ENCODE data around the gene FNDC5. TPM values are rescaled to one million over a fixed set of nuclear protein-coding genes. Genes with fewer than 3 reads are reported as not detected.
"Not testable (repeated sequence)": the region's sequence is repeated elsewhere in the genome, so short reads cannot be mapped to it uniquely, and the experiment has no call there.

FNDC5 gene
- total RNA-seq, 5 donors from 2014 or later (not counting 1 experiment from before 2014, with no cell fraction given): not detected

DNA sequence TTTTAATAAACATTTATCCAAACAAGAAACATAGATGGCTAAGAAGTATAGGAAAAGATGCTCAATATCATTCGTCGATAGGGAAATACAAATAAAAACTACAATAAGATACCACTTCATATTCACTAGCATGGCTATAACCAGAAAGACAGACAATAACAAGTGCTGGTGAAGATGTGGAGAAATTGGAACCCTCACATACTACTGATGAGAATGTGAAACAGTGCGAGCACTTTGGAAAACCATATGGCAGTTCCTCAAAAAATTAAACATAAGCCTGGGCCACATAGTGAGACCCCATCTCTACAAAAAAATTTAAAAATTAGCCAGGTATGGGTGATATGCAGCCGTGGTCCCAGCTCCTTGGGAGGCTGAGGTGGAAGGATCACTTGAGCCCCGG is 39.6 kb upstream of the FNDC5 start:
- no peaks in the 10 kb centered on the region for H3K36me3 ChIP-seq (ENCODE audit: control insufficient read depth in 2 of 2, extremely low read depth in 1 of 2, insufficient read depth in 1 of 2, low read length in 1 of 2)
- Mint-ChIP-seq H3K27ac (no peak overlapping the region), H3K36me3 (no peaks in the 10 kb centered on the region), H3K27me3 (no peaks in the 10 kb centered on the region), H3K4me1 (no peaks in the 10 kb centered on the region), H3K4me3 (no peak overlapping the region), H3K9me3 (no peaks in the 10 kb centered on the region)
- CTCF ChIA-PET: no interaction called here
- H3K4me1 ChIP-seq (ENCODE audit: control insufficient read depth in 1 of 2, extremely low read depth in 1 of 2, insufficient read depth in 2 of 2, low read length in 2 of 2): no peaks in the 10 kb centered on the region
- H3K27me3 ChIP-seq (replicated peaks in 1 of 2; ENCODE audit: control insufficient read depth in 2 of 2, extremely low read depth in 1 of 2, insufficient read depth in 2 of 2, low read length in 1 of 2): peaks cover 0 to 8% of the 10 kb centered on the region in 2 experiments
- ATAC-seq (replicated peaks in 1 of 4): no peak
- no CpG with 5 or more reads among the region's 5 CpGs for WGBS (ENCODE audit: insufficient coverage)
- H3K4me3 ChIP-seq (ENCODE audit: control insufficient read depth in 1 of 2, extremely low read depth in 1 of 2, low read length in 1 of 2): no peak overlapping the region
- H3K9me3 ChIP-seq: no peaks in the 10 kb centered on the region
- POLR2A ChIA-PET: no interaction called here
- no peak overlapping the region for H3K27ac ChIP-seq (ENCODE audit: low read length)
- DNase-seq: no peak

DNA sequence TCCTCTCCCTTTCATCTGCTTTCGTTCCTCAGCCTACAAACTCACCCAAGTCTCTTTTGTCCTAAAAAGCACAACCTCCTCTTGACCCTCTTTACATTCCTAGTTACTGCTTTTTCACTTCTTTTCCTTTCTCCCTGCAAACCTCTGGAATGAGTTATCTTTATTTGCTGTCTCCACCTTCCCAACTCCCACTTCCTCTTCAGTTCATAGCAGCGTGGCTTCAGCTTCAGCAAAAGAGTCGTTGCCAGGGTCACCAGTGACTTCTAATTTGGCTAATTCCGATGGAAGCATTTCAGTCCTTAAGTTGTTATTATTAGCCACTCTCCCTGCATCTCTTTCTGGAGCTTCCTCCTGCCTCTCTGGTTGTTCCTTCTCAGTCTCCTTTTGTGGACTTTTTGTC is 36.7 kb upstream of the FNDC5 start:
- Histone ChIP-seq H3K9me3 (no peaks in the 10 kb centered on the region), H3K36me3 (ENCODE audit: control insufficient read depth in 2 of 2, extremely low read depth in 1 of 2, insufficient read depth in 1 of 2, low read length in 1 of 2) (no peaks in the 10 kb centered on the region), H3K27me3 (replicated peaks in 1 of 2; ENCODE audit: control insufficient read depth in 2 of 2, extremely low read depth in 1 of 2, insufficient read depth in 2 of 2, low read length in 1 of 2) (peaks cover 3 to 16% of the 10 kb centered on the region in 2 experiments), H3K27ac (ENCODE audit: low read length) (no peak overlapping the region), H3K4me3 (ENCODE audit: control insufficient read depth in 1 of 2, extremely low read depth in 1 of 2, low read length in 1 of 2) (no peak overlapping the region), H3K4me1 (ENCODE audit: control insufficient read depth in 1 of 2, extremely low read depth in 1 of 2, insufficient read depth in 2 of 2, low read length in 2 of 2) (no peaks in the 10 kb centered on the region)
- no peak overlapping the region for H3K4me3 Mint-ChIP-seq
- H3K9me3 Mint-ChIP-seq: no peaks in the 10 kb centered on the region
- ChIA-PET POLR2A (no interaction called here), CTCF (no interaction called here)
- DNase-seq: no peak
- H3K27ac Mint-ChIP-seq: no peak overlapping the region
- H3K36me3 Mint-ChIP-seq: no peaks in the 10 kb centered on the region
- H3K4me1 Mint-ChIP-seq: peaks cover 0 to 3% (median 0%) of the 10 kb centered on the region in 3 donors
- WGBS (ENCODE audit: insufficient coverage): 49% methylated on average over 4 of the region's 4 CpGs
- H3K27me3 Mint-ChIP-seq: peaks cover 9 to 12% of the 10 kb centered on the region in 2 donors
- no peak for ATAC-seq (replicated peaks in 1 of 4)

DNA sequence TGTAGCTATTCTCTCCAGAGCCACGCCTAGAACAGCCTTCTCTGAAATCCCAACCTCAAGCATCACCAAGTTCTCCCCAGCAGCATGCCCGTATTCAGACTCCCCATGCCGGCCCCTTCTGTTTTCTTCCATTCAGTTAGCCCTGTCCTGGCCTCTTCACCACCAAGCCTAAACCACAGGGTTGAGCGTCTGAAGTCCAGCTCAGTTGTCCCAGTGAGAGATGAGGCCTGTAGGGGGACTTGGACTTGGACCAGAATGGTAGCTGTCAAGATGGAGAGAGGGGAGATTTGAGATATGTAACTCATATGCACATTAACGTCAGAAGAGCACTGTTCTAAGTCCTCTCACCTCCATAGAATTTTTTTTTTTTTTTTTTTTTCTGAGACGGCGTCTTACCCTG is 35.9 kb upstream of the FNDC5 start:
- Mint-ChIP-seq H3K9me3 (no peaks in the 10 kb centered on the region), H3K4me3 (no peak overlapping the region), H3K27ac (no peak overlapping the region), H3K36me3 (no peaks in the 10 kb centered on the region), H3K4me1 (peaks cover 3 to 7% (median 5%) of the 10 kb centered on the region in 3 donors), H3K27me3 (peaks cover 15 to 19% of the 10 kb centered on the region in 2 donors)
- H3K4me3 ChIP-seq (ENCODE audit: control insufficient read depth in 1 of 2, extremely low read depth in 1 of 2, low read length in 1 of 2): no peak overlapping the region
- H3K9me3 ChIP-seq: no peaks in the 10 kb centered on the region
- POLR2A ChIA-PET: interaction anchor here in 1 of 2 donors (0.6 kb wide), 1 partner anchor 28 kb away, joined by 3 read pairs; no protein-coding TSS in a partner anchor
- H3K27me3 ChIP-seq (replicated peaks in 1 of 2; ENCODE audit: control insufficient read depth in 2 of 2, extremely low read depth in 1 of 2, insufficient read depth in 2 of 2, low read length in 1 of 2): peaks cover 7 to 24% of the 10 kb centered on the region in 2 experiments
- CTCF ChIA-PET: interaction anchor here (0.5 to 0.7 kb wide), 2 partner anchors 8 to 75 kb away, joined by 3 to 6 read pairs; no protein-coding TSS in a partner anchor
- H3K4me1 ChIP-seq (ENCODE audit: control insufficient read depth in 1 of 2, extremely low read depth in 1 of 2, insufficient read depth in 2 of 2, low read length in 2 of 2): peaks cover 0 to 2% of the 10 kb centered on the region in 2 experiments
- ATAC-seq (replicated peaks in 1 of 4): no peak
- no peak for DNase-seq
- WGBS (ENCODE audit: insufficient coverage): 100% methylated on average over 1 of the region's 7 CpGs
- no peak overlapping the region for H3K27ac ChIP-seq (ENCODE audit: low read length)
- no peaks in the 10 kb centered on the region for H3K36me3 ChIP-seq (ENCODE audit: control insufficient read depth in 2 of 2, extremely low read depth in 1 of 2, insufficient read depth in 1 of 2, low read length in 1 of 2)

DNA sequence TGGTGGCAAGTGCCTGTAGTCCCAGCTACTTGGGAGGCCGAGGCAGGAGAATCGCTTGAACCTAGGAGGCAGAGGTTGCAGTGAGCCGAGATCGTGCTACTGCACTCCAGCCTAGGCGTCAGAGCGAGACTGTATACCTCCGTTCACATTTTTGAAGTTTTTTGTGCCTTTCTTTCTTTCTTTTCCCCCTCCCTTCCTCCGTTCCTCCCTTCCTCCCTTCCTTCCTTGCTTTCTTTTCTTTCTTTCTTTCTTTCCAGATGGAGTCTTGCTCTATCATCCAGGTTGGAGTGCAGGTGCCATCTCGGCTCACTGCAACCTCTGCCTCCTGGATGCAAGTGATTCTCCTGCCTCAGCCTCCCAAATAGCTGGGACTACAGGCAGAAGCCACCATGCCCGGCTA is 34.9 kb upstream of the FNDC5 start:
- H3K9me3 Mint-ChIP-seq; H3K4me3 ChIP-seq (ENCODE audit: control insufficient read depth in 1 of 2, extremely low read depth in 1 of 2, low read length in 1 of 2); DNase-seq; H3K36me3 ChIP-seq (ENCODE audit: control insufficient read depth in 2 of 2, extremely low read depth in 1 of 2, insufficient read depth in 1 of 2, low read length in 1 of 2); ATAC-seq (replicated peaks in 1 of 4); H3K4me3 Mint-ChIP-seq; H3K4me1 ChIP-seq (ENCODE audit: control insufficient read depth in 1 of 2, extremely low read depth in 1 of 2, insufficient read depth in 2 of 2, low read length in 2 of 2); H3K27ac ChIP-seq (ENCODE audit: low read length); CTCF ChIA-PET; H3K4me1 Mint-ChIP-seq; H3K9me3 ChIP-seq; H3K27ac Mint-ChIP-seq; H3K36me3 Mint-ChIP-seq: not testable (repeated sequence)
- peaks cover 20 to 24% of the 10 kb centered on the region in 2 donors for H3K27me3 Mint-ChIP-seq
- H3K27me3 ChIP-seq (replicated peaks in 1 of 2; ENCODE audit: control insufficient read depth in 2 of 2, extremely low read depth in 1 of 2, insufficient read depth in 2 of 2, low read length in 1 of 2): peaks cover 7 to 31% of the 10 kb centered on the region in 2 experiments
- POLR2A ChIA-PET: interaction anchor here in 1 of 2 donors (0.7 kb wide), 1 partner anchor 91 kb away, joined by 4 read pairs; no protein-coding TSS in a partner anchor
- WGBS (ENCODE audit: insufficient coverage): 81% methylated on average over 9 of the region's 10 CpGs

DNA sequence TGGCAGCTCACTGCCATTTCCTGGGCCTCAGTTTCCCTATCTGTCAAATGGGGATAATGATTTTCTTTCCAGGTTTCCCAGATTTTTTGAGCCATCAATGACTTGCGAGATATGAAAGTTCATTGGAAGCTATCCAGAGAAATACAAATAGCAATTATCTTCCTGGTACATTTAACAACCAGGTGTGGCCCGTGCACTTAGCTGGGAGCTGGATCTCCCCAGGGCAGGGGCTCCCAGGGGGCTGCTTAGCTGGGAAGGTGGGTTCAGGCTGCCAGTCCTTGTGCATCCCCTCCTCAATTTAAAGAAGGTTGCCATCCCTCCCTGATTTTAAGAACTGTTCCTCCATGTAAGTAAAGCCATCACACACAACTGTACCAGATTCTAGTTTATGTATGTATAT is 34.1 kb upstream of the FNDC5 start:
- no CpG with 5 or more reads among the region's 2 CpGs for WGBS (ENCODE audit: insufficient coverage)

DNA sequence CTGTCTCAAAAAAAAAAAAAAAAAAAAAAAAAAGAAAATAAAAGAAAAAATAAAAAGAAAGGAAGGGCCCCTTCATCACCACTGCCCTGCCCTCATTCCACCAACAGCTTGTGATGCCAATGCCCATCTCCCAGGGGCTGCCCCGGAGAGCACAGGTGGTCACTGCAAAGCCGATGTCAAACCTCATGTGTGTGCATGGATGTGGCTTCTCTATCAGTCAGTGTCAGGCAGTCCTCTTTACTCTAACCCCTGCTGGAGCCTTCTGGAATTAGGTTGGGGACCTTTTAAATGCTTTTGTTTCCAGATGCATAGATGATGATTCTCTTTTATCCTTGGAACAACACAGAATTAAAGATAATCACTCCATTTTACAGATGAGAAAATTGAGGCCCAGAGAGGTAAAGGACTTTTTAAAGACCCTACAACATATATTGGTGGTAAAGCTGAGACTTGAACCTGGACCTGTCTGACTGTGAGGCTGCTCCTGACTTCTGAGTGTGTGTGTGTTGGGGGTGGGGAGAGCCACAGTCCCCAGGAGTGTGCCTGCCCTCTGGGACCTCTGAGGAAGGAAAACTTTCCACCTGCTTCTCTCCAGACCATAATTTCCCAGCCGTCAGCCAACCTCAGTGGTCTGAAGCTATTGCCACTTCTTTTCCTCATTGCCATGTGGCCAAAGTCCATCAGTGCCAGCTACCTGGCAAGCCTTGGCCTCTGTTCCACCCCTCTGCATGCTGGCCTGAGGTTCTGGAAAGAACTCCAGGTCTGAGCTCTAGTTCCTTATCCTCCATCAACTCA is 33.5 kb upstream of the FNDC5 start:
- Histone ChIP-seq H3K27me3 (replicated peaks in 1 of 2; ENCODE audit: control insufficient read depth in 2 of 2, extremely low read depth in 1 of 2, insufficient read depth in 2 of 2, low read length in 1 of 2) (peaks cover 11 to 43% of the 10 kb centered on the region in 2 experiments), H3K4me1 (ENCODE audit: control insufficient read depth in 1 of 2, extremely low read depth in 1 of 2, insufficient read depth in 2 of 2, low read length in 2 of 2) (peaks cover 0 to 12% of the 10 kb centered on the region in 2 experiments), H3K9me3 (no peaks in the 10 kb centered on the region), H3K27ac (ENCODE audit: low read length) (no peak overlapping the region), H3K36me3 (ENCODE audit: control insufficient read depth in 2 of 2, extremely low read depth in 1 of 2, insufficient read depth in 1 of 2, low read length in 1 of 2) (no peaks in the 10 kb centered on the region), H3K4me3 (ENCODE audit: control insufficient read depth in 1 of 2, extremely low read depth in 1 of 2, low read length in 1 of 2) (no peak overlapping the region)
- DNase-seq (no peak), ATAC-seq (replicated peaks in 1 of 4) (no peak)
- POLR2A ChIA-PET: no interaction called here
- Mint-ChIP-seq H3K27ac (no peak overlapping the region), H3K9me3 (no peaks in the 10 kb centered on the region), H3K27me3 (peaks cover 29 to 36% of the 10 kb centered on the region in 2 donors), H3K36me3 (no peaks in the 10 kb centered on the region), H3K4me1 (peaks cover 8 to 13% (median 11%) of the 10 kb centered on the region in 3 donors), H3K4me3 (no peak overlapping the region)
- CTCF ChIA-PET: interaction anchor here (0.6 to 0.7 kb wide), 2 partner anchors 14 to 233 kb away, joined by 3 to 5 read pairs; no protein-coding TSS in a partner anchor
- WGBS (ENCODE audit: insufficient coverage): 58% methylated on average over 2 of the region's 3 CpGs

More for the DNA sequence above, 34.1 kb upstream of the FNDC5 start:
- Histone ChIP-seq H3K27ac (ENCODE audit: low read length) (no peak overlapping the region), H3K9me3 (no peaks in the 10 kb centered on the region), H3K4me3 (ENCODE audit: control insufficient read depth in 1 of 2, extremely low read depth in 1 of 2, low read length in 1 of 2) (no peak overlapping the region), H3K27me3 (replicated peaks in 1 of 2; ENCODE audit: control insufficient read depth in 2 of 2, extremely low read depth in 1 of 2, insufficient read depth in 2 of 2, low read length in 1 of 2) (peaks cover 9 to 39% of the 10 kb centered on the region in 2 experiments), H3K36me3 (ENCODE audit: control insufficient read depth in 2 of 2, extremely low read depth in 1 of 2, insufficient read depth in 1 of 2, low read length in 1 of 2) (no peaks in the 10 kb centered on the region), H3K4me1 (ENCODE audit: control insufficient read depth in 1 of 2, extremely low read depth in 1 of 2, insufficient read depth in 2 of 2, low read length in 2 of 2) (peaks cover 0 to 12% of the 10 kb centered on the region in 2 experiments)
- POLR2A ChIA-PET: interaction anchor here in 1 of 2 donors (0.6 kb wide), 1 partner anchor 133 kb away, joined by 3 read pairs; no protein-coding TSS in a partner anchor
- ATAC-seq (replicated peaks in 1 of 4): no peak
- Mint-ChIP-seq H3K4me3 (no peak overlapping the region), H3K27me3 (peaks cover 28 to 32% of the 10 kb centered on the region in 2 donors), H3K9me3 (no peaks in the 10 kb centered on the region), H3K4me1 (peaks cover 8 to 13% (median 11%) of the 10 kb centered on the region in 3 donors), H3K27ac (no peak overlapping the region), H3K36me3 (no peaks in the 10 kb centered on the region)
- DNase-seq: no peak
- CTCF ChIA-PET: interaction anchor here in 1 of 2 donors (0.6 kb wide), 1 partner anchor 232 kb away, joined by 3 read pairs; no protein-coding TSS in a partner anchor
